Endothelial cell of umbilical vein (primary cell): ENCODE results near the gene SYNGR4. TPM values are rescaled to one million over a fixed set of nuclear protein-coding genes. Genes with fewer than 3 reads are reported as not detected.

Experiments used
- BruUV-seq: library from RNA; stranded (reverse); fragments of 400-500 nt; replicated peaks from 2 replicates; lab custom pipeline; 2021; lab: Mats Ljungman, UMichigan
- CTCF ChIA-PET: fragments of 300-600, 350-600 bp; sonication (Branson Sonifier 250); formaldehyde crosslinking; loops from one replicate; lab custom pipeline; 2021; ENCODE audit warnings: antibody characterized with exemption, inconsistent platforms; lab: Charles Lee
- POLR2A ChIA-PET: fragments of 300-600, 350-600 bp; sonication (Branson Sonifier 250); formaldehyde crosslinking; loops from one replicate; lab custom pipeline; 2021; ENCODE audit warnings: antibody characterized with exemption, inconsistent platforms; lab: Charles Lee
- DNase-seq: peaks from one replicate; pipeline ENCODE4 v3.0.0-alpha.2; 2011; ENCODE audit warnings: low read depth, low spot score
- FAIRE-seq: peaks from 2 replicates; lab custom pipeline; 2011; peaks lifted over from hg19 to GRCh38; lab: Jason Lieb, UNC
- H2AFZ ChIP-seq: 2 replicates; pipeline ENCODE4 v1.6.0; 2012; ENCODE audit warnings: low read depth, low read length, control low read depth, inconsistent platforms
- H3K27ac ChIP-seq: 2 replicates; pipeline ENCODE4 v1.5.1; 2011; ENCODE audit warnings: low read depth, mild to moderate bottlenecking, control low read depth, low read length, moderate library complexity; ENCODE audit not compliant: insufficient read depth
- H3K27me3 ChIP-seq, 2 experiments: 2 replicates each; pipeline versions ENCODE4 v1.6.0 to v1.6.1; 2011; ENCODE audit warnings: low read length in 2 of 2, mixed read lengths in 1 of 2; ENCODE audit not compliant: control insufficient read depth in 2 of 2, insufficient read depth in 2 of 2
- H3K36me3 ChIP-seq, 2 experiments: 2 replicates in 1 of 2; 3 replicates in 1 of 2; pipeline ENCODE4 v1.5.1; 2011; ENCODE audit warnings: low read length in 2 of 2, mild to moderate bottlenecking in 1 of 2, moderate library complexity in 1 of 2; ENCODE audit not compliant: control insufficient read depth in 2 of 2, insufficient read depth in 2 of 2; ENCODE audit errors: extremely low read depth in 1 of 2
- H3K4me1 ChIP-seq: 3 replicates; pipeline ENCODE4 v1.5.1; 2011; ENCODE audit warnings: mild to moderate bottlenecking, low read length; ENCODE audit not compliant: control insufficient read depth, insufficient read depth; ENCODE audit errors: extremely low read depth
- H3K4me2 ChIP-seq: 2 replicates; pipeline ENCODE4 v1.6.1; 2011; ENCODE audit warnings: low read length, control low read depth, mixed read lengths; ENCODE audit not compliant: insufficient read depth
- H3K4me3 ChIP-seq, 3 experiments: fragments of 200-600 bp in 1 of 3; sonication (generic), shearing (Covaris generic) in 1 of 3; replicated peaks in 1 of 3; 2 replicates each; pipeline ENCODE4 v1.5.1; 2011 to 2016; ENCODE audit warnings: control low read depth in 3 of 3, low read length in 3 of 3, mild to moderate bottlenecking in 2 of 3, inconsistent platforms in 1 of 3, low read depth in 1 of 3, moderate library complexity in 1 of 3; ENCODE audit not compliant: insufficient read depth in 1 of 3
- H3K79me2 ChIP-seq: 2 replicates; pipeline ENCODE4 v1.6.0; 2012; ENCODE audit warnings: low read length, inconsistent platforms; ENCODE audit not compliant: control insufficient read depth, insufficient read depth
- H3K9ac ChIP-seq: replicated peaks from 2 replicates; pipeline ENCODE3; 2011; ENCODE audit warnings: low read length, control low read depth; ENCODE audit not compliant: insufficient read depth; ENCODE audit errors: extremely low read depth
- H3K9me1 ChIP-seq: replicated peaks from 3 replicates; pipeline ENCODE4 v1.6.0; 2011; ENCODE audit warnings: mild to moderate bottlenecking, low read length; ENCODE audit not compliant: control insufficient read depth, insufficient read depth; ENCODE audit errors: extremely low read depth
- H3K9me3 ChIP-seq: replicated peaks from 2 replicates; pipeline ENCODE4 v1.5.1; 2012; ENCODE audit warnings: low read length, inconsistent platforms; ENCODE audit not compliant: control insufficient read depth, insufficient read depth
- H4K20me1 ChIP-seq: replicated peaks from 2 replicates; pipeline ENCODE3; 2011; ENCODE audit warnings: mild to moderate bottlenecking, low read length; ENCODE audit not compliant: control insufficient read depth, insufficient read depth; ENCODE audit errors: extremely low read depth
- FOS ChIP-seq: IDR thresholded peaks from 2 replicates; pipeline ENCODE4 v1.6.1; 2011; ENCODE audit warnings: mild to moderate bottlenecking, low read length, moderate library complexity, borderline replicate concordance; ENCODE audit not compliant: insufficient read depth
- GATA2 ChIP-seq: IDR thresholded peaks from 2 replicates; pipeline ENCODE4 v1.7.0; 2011; ENCODE audit warnings: low read depth, mild to moderate bottlenecking, moderate library complexity, mixed read lengths, low read length; ENCODE audit not compliant: insufficient read length, insufficient read depth
- MAX ChIP-seq: IDR thresholded peaks from 2 replicates; pipeline ENCODE4 v1.6.1; 2011; ENCODE audit not compliant: insufficient read depth, insufficient read length
- MYC ChIP-seq: IDR thresholded peaks from one replicate; pipeline ENCODE4 v1.6.1; 2011; ENCODE audit warnings: mild to moderate bottlenecking, low read depth, low read length
- POLR2A ChIP-seq: IDR thresholded peaks from 2 replicates; pipeline ENCODE4 v1.6.1; 2012; ENCODE audit warnings: low read depth, mild to moderate bottlenecking, control low read depth, low read length
- dilution Hi-C: fragments of 300-500 bp; cut with MboI; formaldehyde crosslinking; loops from one replicate; pipeline ENCODE4 v1.15.0; 2019; ENCODE audit warnings: low sequenced_read_pairs; ENCODE audit not compliant: extremely low pct_ligation_motif_present
- intact Hi-C: fragments of 100-400 bp; cut with micrococcal nuclease; formaldehyde crosslinking; loops from one replicate; pipeline ENCODE4 v1.10.0; 2022
- polyA plus RNA-seq, 4 experiments: library from polyadenylated mRNA; depleted of rRNA in 3 of 4; stranded (reverse) in 3 of 4; unstranded in 1 of 4; fragments of >200 nt; gene quantifications; 2 replicates each; pipeline versions ENCODE4 v1.2.1 to v1.2.3, GENCODE V29; 2011 to 2012; ENCODE audit warnings: missing spikeins in 1 of 4
- total RNA-seq: library from RNA; stranded (reverse); gene quantifications from 2 replicates; pipeline ENCODE4 v1.2.3, GENCODE V29; 2021
- TF ChIP-seq, protein P1 (sequence below), 2 donors: IDR thresholded peaks; 1 replicate in 1 of 2; 2 replicates in 1 of 2; pipeline ENCODE4 v1.5.1; 2011; ENCODE audit warnings: low read length in 2 of 2, mild to moderate bottlenecking in 2 of 2, moderate library complexity in 2 of 2, control low read depth in 1 of 2, inconsistent platforms in 1 of 2, low read depth in 1 of 2; ENCODE audit not compliant: insufficient read depth in 1 of 2; ENCODE audit errors: extremely low read depth in 1 of 2

The SYNGR4 gene
- total and polyA plus RNA-seq, 2 donors (not counting 3 experiments of a cell fraction or from before 2014, with no cell fraction given), result not detected

GRCh38 chr19:48351341-48351752 is 12.8 kb upstream of the SYNGR4 start:
- no peaks in the 10 kb centered on the region for H3K4me1 ChIP-seq
- no peak overlapping the region for H3K4me2 ChIP-seq
- POLR2A ChIA-PET, result no interaction called here
- H3K9ac ChIP-seq, result no peak overlapping the region
- H3K4me3 ChIP-seq, result no peak overlapping the region
- no peaks in the 10 kb centered on the region for H3K27me3 ChIP-seq
- no peaks in the 10 kb centered on the region for H3K36me3 ChIP-seq
- no TSS peak for BruUV-seq
- no peaks in the 10 kb centered on the region for H3K9me3 ChIP-seq
- H2AFZ ChIP-seq, result no peak overlapping the region
- TF ChIP-seq, protein P1, sequence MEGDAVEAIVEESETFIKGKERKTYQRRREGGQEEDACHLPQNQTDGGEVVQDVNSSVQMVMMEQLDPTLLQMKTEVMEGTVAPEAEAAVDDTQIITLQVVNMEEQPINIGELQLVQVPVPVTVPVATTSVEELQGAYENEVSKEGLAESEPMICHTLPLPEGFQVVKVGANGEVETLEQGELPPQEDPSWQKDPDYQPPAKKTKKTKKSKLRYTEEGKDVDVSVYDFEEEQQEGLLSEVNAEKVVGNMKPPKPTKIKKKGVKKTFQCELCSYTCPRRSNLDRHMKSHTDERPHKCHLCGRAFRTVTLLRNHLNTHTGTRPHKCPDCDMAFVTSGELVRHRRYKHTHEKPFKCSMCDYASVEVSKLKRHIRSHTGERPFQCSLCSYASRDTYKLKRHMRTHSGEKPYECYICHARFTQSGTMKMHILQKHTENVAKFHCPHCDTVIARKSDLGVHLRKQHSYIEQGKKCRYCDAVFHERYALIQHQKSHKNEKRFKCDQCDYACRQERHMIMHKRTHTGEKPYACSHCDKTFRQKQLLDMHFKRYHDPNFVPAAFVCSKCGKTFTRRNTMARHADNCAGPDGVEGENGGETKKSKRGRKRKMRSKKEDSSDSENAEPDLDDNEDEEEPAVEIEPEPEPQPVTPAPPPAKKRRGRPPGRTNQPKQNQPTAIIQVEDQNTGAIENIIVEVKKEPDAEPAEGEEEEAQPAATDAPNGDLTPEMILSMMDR (IDR thresholded peaks at IDR 0.05; ENCODE audit: extremely low read depth in 1 of 2, insufficient read depth in 1 of 2, low read depth in 1 of 2, low read length in 2 of 2), result peak; percentile 82 to 90
- TF ChIP-seq MAX (no peak), GATA2 (no peak), MYC (no peak), FOS (no peak), POLR2A (no peak)
- H3K79me2 ChIP-seq, result no peaks in the 10 kb centered on the region
- no peaks in the 10 kb centered on the region for H3K9me1 ChIP-seq
- DNase-seq, result peak; percentile 57
- no peaks in the 10 kb centered on the region for H4K20me1 ChIP-seq
- no peak overlapping the region for H3K27ac ChIP-seq
- CTCF ChIA-PET, result interaction anchor here (0.6 to 2.8 kb wide), 26 partner anchors 10 to 257 kb away, joined by 3 to 29 read pairs (median 4); partner anchors contain the start of genes GRWD1, KDELR1, SYNGR4 and TMEM143
- intact Hi-C loops (no loop called here), dilution Hi-C loops (no loop called here)
- FAIRE-seq, result peak; percentile 68
